GM21576 (cell line): ENCODE measurements around the gene FMO3.

Experiments used
- ATAC-seq: cut with Tn5 transposase; IDR thresholded peaks from one replicate; pipeline ENCODE4 v1.9.1; 2021; ENCODE audit warnings: mild to moderate bottlenecking, moderate library complexity; ENCODE audit not compliant: unreplicated experiment

Gene FMO3

DNA sequence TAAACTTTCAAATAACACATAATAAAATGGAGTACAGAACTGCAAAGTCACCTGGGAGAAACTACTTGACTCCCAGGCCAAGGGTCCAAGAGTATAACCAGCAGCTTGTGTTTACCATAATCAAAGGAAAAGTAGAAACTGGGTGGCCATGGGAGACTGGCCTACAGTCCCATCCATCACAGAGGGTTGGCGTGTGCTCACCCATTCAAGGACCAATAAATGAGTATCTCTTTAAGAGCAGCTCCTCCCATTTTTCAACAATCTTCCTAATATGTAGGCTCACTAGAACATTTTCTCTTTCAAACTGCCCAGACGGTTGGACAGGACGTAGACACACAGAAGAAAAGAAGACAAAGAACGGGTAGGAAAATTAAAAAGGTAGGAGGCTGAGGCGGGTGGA, at the start of gene FMO3:
Gene FMO3 (plus strand): TSS at position 302 of the 400 bp plus-strand sequence. CDS start 1,754 bp downstream, outside the sequence.
- ATAC-seq = no peak

- ATAC-seq = no peak
These were observed 42.7 kb upstream of the FMO3 start for GRCh38 chr1:171048014-171048413.

DNA sequence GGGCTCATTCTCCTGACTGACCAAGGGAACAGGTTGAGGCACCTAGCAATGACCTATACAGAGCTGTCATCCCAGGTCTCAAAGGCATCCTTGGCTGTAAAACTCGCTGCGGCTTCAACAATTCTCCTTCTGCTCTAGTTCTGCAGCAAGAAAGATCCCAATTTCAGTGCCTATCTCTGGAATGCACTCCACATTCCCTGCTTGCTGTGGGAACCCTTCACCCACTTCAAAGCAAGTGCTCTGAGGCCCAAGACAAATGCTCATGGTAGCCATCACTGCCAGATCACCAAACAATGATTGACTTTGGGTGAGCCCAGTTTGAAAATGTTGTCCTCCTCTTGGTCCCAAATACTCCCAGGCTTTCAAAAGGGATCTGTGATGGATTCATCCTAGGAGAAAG, 37.7 kb upstream of the FMO3 start:
- ATAC-seq = no peak

- no peak for ATAC-seq
These were observed 34.6 kb upstream of the FMO3 start for GRCh38 chr1:171055966-171056643.

GRCh38 chr1:171061425-171062143, 29.1 kb upstream of the FMO3 start:
- ATAC-seq = no peak

GRCh38 chr1:171062902-171063301, 27.8 kb upstream of the FMO3 start:
- no peak for ATAC-seq

DNA sequence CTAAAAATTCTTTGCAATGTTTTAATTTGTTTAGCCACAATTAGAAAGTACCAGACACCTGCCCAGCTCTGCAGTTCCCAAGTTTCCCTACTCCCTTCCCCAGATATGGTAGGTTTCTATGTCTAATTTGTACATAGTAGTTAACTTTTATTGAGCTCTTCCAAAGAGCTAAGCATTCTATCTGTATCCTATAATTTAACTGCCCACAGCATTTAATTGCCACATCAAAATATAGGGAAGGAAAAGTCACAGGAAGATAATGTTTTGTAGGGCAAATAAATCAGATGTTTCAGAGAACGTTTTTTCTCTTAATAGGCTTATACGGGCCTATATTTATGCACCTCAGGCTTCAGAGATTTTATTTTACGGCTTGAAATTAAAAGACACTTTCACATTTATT, 15.7 kb upstream of the FMO3 start:
- ATAC-seq = no peak

DNA sequence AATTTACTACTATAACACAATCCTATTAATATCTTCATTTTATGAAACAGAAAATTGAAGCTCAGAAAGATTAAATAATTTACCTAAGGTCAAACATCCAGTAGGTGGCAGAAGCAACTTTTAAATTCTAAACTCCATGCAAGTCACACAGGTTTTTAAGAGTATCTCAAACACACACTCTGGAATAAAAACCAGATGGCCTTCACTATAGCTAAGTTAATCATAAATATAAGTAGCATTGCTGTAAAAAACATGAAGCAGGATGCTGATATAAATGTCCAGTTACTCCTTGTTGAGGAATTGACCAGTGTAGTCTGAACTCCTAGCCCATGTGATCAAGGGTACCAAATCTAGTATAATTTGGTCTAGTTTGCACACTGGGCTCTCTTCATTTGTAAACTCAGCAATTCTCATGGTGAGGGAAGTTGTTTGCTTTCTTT, 9.4 kb upstream of the FMO3 start:
- no peak for ATAC-seq

DNA sequence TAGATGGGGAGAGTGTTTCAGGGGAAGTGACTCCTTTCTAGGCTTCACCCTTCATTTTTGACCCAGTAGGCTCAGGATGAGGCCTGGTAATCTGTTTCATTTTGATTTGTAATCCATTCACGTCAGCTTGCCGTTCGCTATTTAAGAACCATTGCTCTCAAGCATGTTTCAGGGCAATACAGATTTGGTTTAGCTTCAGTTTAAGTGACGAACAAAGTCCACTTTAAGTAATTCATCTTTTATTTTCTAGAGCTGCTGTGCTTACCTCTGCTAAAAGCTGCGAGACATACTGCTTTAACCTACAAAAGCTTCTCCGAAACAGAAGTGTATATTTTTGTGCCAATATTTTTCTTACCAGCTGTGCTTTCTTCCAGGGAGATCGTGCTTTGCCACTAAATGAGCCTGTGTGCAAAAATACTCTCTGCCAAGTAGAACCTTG, 8.9 kb upstream of the FMO3 start:
- no peak for ATAC-seq

GRCh38 chr1:171082606-171083005, 8.1 kb upstream of the FMO3 start:
- no peak for ATAC-seq

GRCh38 chr1:171083222-171083621, 7.5 kb upstream of the FMO3 start:
- ATAC-seq = no peak

- ATAC-seq = no peak
These were observed 6.6 kb upstream of the FMO3 start for GRCh38 chr1:171084091-171084490.

- ATAC-seq = no peak
These were observed 5.8 kb upstream of the FMO3 start for GRCh38 chr1:171084870-171085269.

GRCh38 chr1:171087896-171088295, 2.8 kb upstream of the FMO3 start:
- no peak for ATAC-seq

DNA sequence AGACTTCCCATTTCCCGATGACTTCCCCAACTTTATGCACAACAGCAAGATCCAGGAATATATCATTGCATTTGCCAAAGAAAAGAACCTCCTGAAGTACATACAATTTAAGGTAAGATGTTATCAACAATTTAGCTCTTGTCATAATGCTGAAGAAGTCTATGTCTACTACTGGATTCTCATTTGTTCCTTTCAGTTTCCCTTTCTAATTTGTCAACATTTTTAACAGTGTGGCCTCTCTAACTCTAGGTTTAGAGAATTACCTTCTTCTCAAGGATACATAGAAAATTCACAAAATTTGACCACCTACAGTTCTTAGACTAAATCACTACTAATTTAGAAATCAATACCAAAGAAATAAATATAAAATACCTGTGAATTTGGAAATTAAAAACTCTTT, 13.2 kb downstream of the FMO3 start:
- no peak for ATAC-seq

- ATAC-seq = no peak
These were observed 16.7 kb downstream of the FMO3 start for GRCh38 chr1:171107262-171107940.

GRCh38 chr1:171107969-171108368, 17.3 kb downstream of the FMO3 start:
- no peak for ATAC-seq

DNA sequence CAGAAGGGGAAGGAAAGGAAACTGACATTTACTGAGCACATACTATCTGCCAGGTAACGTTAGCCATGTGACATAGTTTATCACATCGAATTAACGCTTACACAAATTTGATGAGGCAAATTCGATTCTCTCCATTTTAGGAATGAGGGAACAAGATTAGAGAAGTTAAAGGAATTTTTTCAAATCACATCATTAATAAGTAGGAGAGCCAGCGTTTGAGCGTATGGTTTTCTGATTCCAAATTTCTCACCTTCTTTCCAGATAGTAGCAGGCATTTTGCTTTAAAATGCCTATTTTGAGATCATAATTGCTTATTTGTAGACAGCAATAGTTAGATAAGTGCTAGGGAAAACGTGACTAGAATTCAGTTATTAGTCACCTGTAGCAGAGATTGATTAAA, 19.3 kb downstream of the FMO3 start:
- no peak for ATAC-seq

GRCh38 chr1:171110621-171111326, 20.1 kb downstream of the FMO3 start:
- ATAC-seq = no peak

- ATAC-seq = no peak
These were observed 21.4 kb downstream of the FMO3 start for GRCh38 chr1:171112119-171112518.

GRCh38 chr1:171113382-171113781, 22.7 kb downstream of the FMO3 start:
- no peak for ATAC-seq
